H1 (cell line): ENCODE measurements around the gene RXRA. TPM values are rescaled to one million over a fixed set of nuclear protein-coding genes. Genes with fewer than 3 reads are reported as not detected.
A peak's percentile ranks its signal among the peaks of the same experiment; 100 is the strongest.

ENCODE experiments used
- CTCF ChIA-PET: fragments of 300-600 bp; sonication (Branson Sonifier 250); formaldehyde crosslinking; loops from one replicate; lab custom pipeline; 2021; ENCODE audit not compliant: partially characterized antibody; lab: Charles Lee
- POLR2A ChIA-PET: fragments of 300-600 bp; sonication (Branson Sonifier 250); formaldehyde crosslinking; loops from one replicate; lab custom pipeline; 2021; ENCODE audit warnings: inconsistent platforms; ENCODE audit not compliant: partially characterized antibody; lab: Charles Lee
- DNase-seq, 2 experiments: peaks; one replicate each; pipeline versions ENCODE4 v3.0.0 to v3.0.0-alpha.2; 2010 to 2022; ENCODE audit warnings: low spot score in 2 of 2, low read depth in 1 of 2, mixed read lengths in 1 of 2
- FAIRE-seq: peaks from 2 replicates; lab custom pipeline; 2011; peaks lifted over from hg19 to GRCh38; lab: Jason Lieb, UNC
- H2AFZ ChIP-seq: 2 replicates; pipeline ENCODE4 v1.8.1; 2012; ENCODE audit warnings: low read length, inconsistent platforms
- H2AK5ac ChIP-seq: 2 replicates; pipeline ENCODE4 v1.6.1; 2013; ENCODE audit warnings: low read depth, low read length
- H2BK120ac ChIP-seq: replicated peaks from 2 replicates; pipeline ENCODE3; 2013; ENCODE audit warnings: low read depth, low read length, inconsistent platforms
- H2BK12ac ChIP-seq: 2 replicates; pipeline ENCODE4 v1.6.1; 2013; ENCODE audit warnings: low read depth, low read length
- H2BK15ac ChIP-seq: 2 replicates; pipeline ENCODE4 v1.6.1; 2013; ENCODE audit warnings: low read length
- H2BK20ac ChIP-seq: 2 replicates; pipeline ENCODE4 v1.6.1; 2013; ENCODE audit warnings: low read length
- H2BK5ac ChIP-seq: 2 replicates; pipeline ENCODE4 v1.6.1; 2013; ENCODE audit warnings: low read depth, low read length
- H3K14ac ChIP-seq: 2 replicates; pipeline ENCODE4 v1.6.1; 2013; ENCODE audit warnings: inconsistent platforms; ENCODE audit not compliant: insufficient read length
- H3K18ac ChIP-seq: 2 replicates; pipeline ENCODE4 v1.6.1; 2013; ENCODE audit warnings: low read length; ENCODE audit errors: extremely low read depth
- H3K23ac ChIP-seq: 2 replicates; pipeline ENCODE4 v1.6.1; 2013; ENCODE audit warnings: inconsistent platforms; ENCODE audit not compliant: insufficient read length
- H3K23me2 ChIP-seq: 2 replicates; pipeline ENCODE4 v1.6.1; 2013; ENCODE audit warnings: low read depth, low read length
- H3K27ac ChIP-seq: 2 replicates; pipeline ENCODE4 v1.6.1; 2011; ENCODE audit warnings: low read depth, low read length, inconsistent platforms
- H3K27me3 ChIP-seq, 4 experiments: replicated peaks in 1 of 4; 1 replicate in 1 of 4; 2 replicates in 3 of 4; pipeline versions ENCODE4 v1.6.1 to v1.8.1; 2011 to 2013; ENCODE audit warnings: low read length in 3 of 4, mild to moderate bottlenecking in 3 of 4, inconsistent platforms in 2 of 4, mixed read lengths in 2 of 4, moderate library complexity in 1 of 4; ENCODE audit not compliant: control insufficient read depth in 3 of 4, insufficient read depth in 3 of 4; ENCODE audit errors: extremely low read depth in 1 of 4
- H3K36me3 ChIP-seq, 4 experiments: 2 replicates each; pipeline versions ENCODE4 v1.6.1 to v1.8.1; 2011 to 2013; ENCODE audit warnings: mild to moderate bottlenecking in 4 of 4, low read length in 3 of 4, moderate library complexity in 2 of 4, control low read depth in 1 of 4, inconsistent platforms in 1 of 4; ENCODE audit not compliant: insufficient read depth in 4 of 4, control insufficient read depth in 2 of 4
- H3K4ac ChIP-seq: replicated peaks from 2 replicates; pipeline ENCODE3; 2013; ENCODE audit warnings: low read length, low read depth, mixed read lengths, inconsistent platforms; ENCODE audit not compliant: insufficient read length
- H3K4me1 ChIP-seq, 4 experiments: replicated peaks in 1 of 4; 1 replicate in 1 of 4; 2 replicates in 3 of 4; pipeline versions ENCODE4 v1.6.1 to v1.8.1; 2011 to 2013; ENCODE audit warnings: low read length in 3 of 4, inconsistent platforms in 2 of 4, mixed read lengths in 1 of 4; ENCODE audit not compliant: insufficient read depth in 4 of 4, control insufficient read depth in 3 of 4
- H3K4me2 ChIP-seq, 2 experiments: 2 replicates each; pipeline versions ENCODE4 v1.6.1 to v1.8.1; 2011 to 2013; ENCODE audit warnings: low read depth in 2 of 2, low read length in 2 of 2, control low read depth in 1 of 2, inconsistent platforms in 1 of 2, mild to moderate bottlenecking in 1 of 2; ENCODE audit not compliant: insufficient read depth in 1 of 2
- H3K4me3 ChIP-seq, 4 experiments: fragments of 200-600, 300-600 bp in 1 of 4; sonication (generic), shearing (Covaris generic), sonication (Bioruptor Twin) in 1 of 4; 2 replicates each; pipeline versions ENCODE4 v1.5.1 to v1.8.1; 2011 to 2016; ENCODE audit warnings: low read length in 4 of 4, low read depth in 3 of 4, control low read depth in 2 of 4, inconsistent platforms in 2 of 4, mild to moderate bottlenecking in 2 of 4, mixed read lengths in 1 of 4, moderate library complexity in 1 of 4; ENCODE audit not compliant: insufficient read depth in 2 of 4; ENCODE audit errors: extremely low read depth in 1 of 4
- H3K56ac ChIP-seq: replicated peaks from 2 replicates; pipeline ENCODE3; 2013; ENCODE audit warnings: low read depth, mild to moderate bottlenecking, mixed read lengths, low read length, inconsistent platforms; ENCODE audit not compliant: insufficient read length
- H3K79me1 ChIP-seq: 2 replicates; pipeline ENCODE4 v1.6.1; 2013; ENCODE audit warnings: low read depth, low read length, control low read depth
- H3K79me2 ChIP-seq, 2 experiments: 2 replicates each; pipeline versions ENCODE4 v1.6.1 to v1.8.1; 2012 to 2013; ENCODE audit warnings: low read length in 2 of 2, mild to moderate bottlenecking in 2 of 2, inconsistent platforms in 1 of 2; ENCODE audit not compliant: insufficient read depth in 2 of 2, control insufficient read depth in 1 of 2
- H3K9ac ChIP-seq, 4 experiments: replicated peaks in 1 of 4; 1 replicate in 1 of 4; 2 replicates in 3 of 4; pipeline versions ENCODE4 v1.6.1 to v1.8.1; 2011 to 2013; ENCODE audit warnings: low read depth in 3 of 4, low read length in 3 of 4, control low read depth in 2 of 4, mild to moderate bottlenecking in 2 of 4, moderate library complexity in 2 of 4, inconsistent platforms in 1 of 4; ENCODE audit errors: extremely low read depth in 1 of 4
- H3K9me3 ChIP-seq, 2 experiments: 2 replicates each; pipeline versions ENCODE4 v1.6.1 to v1.8.1; 2012 to 2013; ENCODE audit warnings: mild to moderate bottlenecking in 2 of 2, moderate library complexity in 2 of 2, control low read depth in 1 of 2, inconsistent platforms in 1 of 2, low read depth in 1 of 2, low read length in 1 of 2, mixed read lengths in 1 of 2; ENCODE audit not compliant: insufficient read depth in 2 of 2
- H4K20me1 ChIP-seq, 2 experiments: replicated peaks in 1 of 2; 2 replicates each; pipeline versions ENCODE3 to v1.8.1; 2011 to 2013; ENCODE audit warnings: inconsistent platforms in 2 of 2, low read length in 2 of 2, mild to moderate bottlenecking in 1 of 2; ENCODE audit not compliant: insufficient read depth in 2 of 2, control insufficient read depth in 1 of 2
- H4K5ac ChIP-seq: 2 replicates; pipeline ENCODE4 v1.6.1; 2013; ENCODE audit warnings: low read length, low read depth, mixed read lengths, inconsistent platforms; ENCODE audit not compliant: insufficient read length
- H4K8ac ChIP-seq: 2 replicates; pipeline ENCODE4 v1.8.0; 2013; ENCODE audit warnings: mild to moderate bottlenecking, moderate library complexity, low read length, inconsistent platforms; ENCODE audit not compliant: insufficient read depth; ENCODE audit errors: extremely low read depth
- H4K91ac ChIP-seq: replicated peaks from 2 replicates; pipeline ENCODE3; 2013; ENCODE audit warnings: low read length, mixed read lengths, inconsistent platforms; ENCODE audit not compliant: insufficient read length
- CBX8 ChIP-seq: fragments of 300-800, 300-1000 bp; sonication (generic); IDR thresholded peaks from 2 replicates; pipeline ENCODE4 v1.7.1; 2016; ENCODE audit warnings: low read depth, low read length, borderline replicate concordance
- JUND ChIP-seq: IDR thresholded peaks from 2 replicates; pipeline ENCODE4 v1.6.1; 2011; ENCODE audit warnings: mild to moderate bottlenecking, improper control_type of control experiment, low read length
- NRF1 ChIP-seq: IDR thresholded peaks from 2 replicates; pipeline ENCODE4 v1.6.1; 2011; ENCODE audit warnings: mild to moderate bottlenecking, low read depth, low read length, improper control_type of control experiment
- RNF2 ChIP-seq: fragments of 200-900, 300-1000 bp; sonication (generic); IDR thresholded peaks from 2 replicates; pipeline ENCODE4 v1.7.1; 2016; ENCODE audit warnings: borderline replicate concordance, low read depth, mild to moderate bottlenecking, antibody characterized with exemption, low read length; ENCODE audit not compliant: poor library complexity, severe bottlenecking; ENCODE audit errors: missing control alignments
- SIX5 ChIP-seq: IDR thresholded peaks from 2 replicates; pipeline ENCODE4 v1.6.1; 2011; ENCODE audit warnings: mild to moderate bottlenecking, low read depth, low read length
- SP1 ChIP-seq: IDR thresholded peaks from 2 replicates; pipeline ENCODE4 v1.6.1; 2011; ENCODE audit warnings: low read depth, low read length
- SP4 ChIP-seq: IDR thresholded peaks from 2 replicates; pipeline ENCODE4 v1.6.1; 2012; ENCODE audit warnings: low read length, inconsistent platforms
- TCF12 ChIP-seq: IDR thresholded peaks from 2 replicates; pipeline ENCODE4 v1.6.1; 2011; ENCODE audit warnings: low read depth, mild to moderate bottlenecking, low read length
- WGBS, 2 experiments: shearing (Covaris generic) in 1 of 2; methylation state at CpG; one replicate each; pipeline versions ENCODE4 v1.1.6 to v1.1.7; 2013 to 2015; ENCODE audit warnings: low lambda C conversion rate in 2 of 2, mixed read lengths in 2 of 2, inconsistent platforms in 1 of 2, low coverage in 1 of 2, missing lambda C conversion rate in 1 of 2; ENCODE audit not compliant: insufficient replicate concordance in 2 of 2, insufficient coverage in 1 of 2, insufficient read length in 1 of 2; ENCODE audit errors: extremely low coverage in 1 of 2, missing lambda C conversion rate in 1 of 2; 5-methylcytosine and 5-hydroxymethylcytosine counted together
- polyA plus RNA-seq, 7 experiments: library from polyadenylated mRNA; depleted of rRNA in 3 of 7; stranded (reverse) in 5 of 7; unstranded in 2 of 7; fragments of >200 nt in 5 of 7; fragments of 200-250 nt in 2 of 7; gene quantifications; 1 replicate in 5 of 7; 2 replicates in 1 of 7; 4 replicates in 1 of 7; pipeline versions ENCODE4 v1.2.1 to v1.2.3, GENCODE V29; 2011 to 2013; ENCODE audit warnings: missing spikeins in 2 of 7, mixed read lengths in 2 of 7
- total RNA-seq: library from RNA; stranded (reverse); fragmentation: NEBNext Ultra II Directional; extraction: Animal tissue kit (Norgen Biotek cat#: 25700); gene quantifications from 2 replicates; pipeline ENCODE4 v1.2.1, GENCODE V29; 2021
- TF ChIP-seq, protein P1 (sequence below), 3 experiments: IDR thresholded peaks; 1 replicate in 2 of 3; 2 replicates in 1 of 3; pipeline versions ENCODE4 v1.5.1 to v1.6.1; 2011; ENCODE audit warnings: low read length in 3 of 3, mild to moderate bottlenecking in 3 of 3, inconsistent platforms in 2 of 3, low read depth in 1 of 3, moderate library complexity in 1 of 3; ENCODE audit not compliant: insufficient read depth in 1 of 3; ENCODE audit errors: control extremely low read depth in 1 of 3
- TF ChIP-seq, protein P2 (sequence below): IDR thresholded peaks from 2 replicates; pipeline ENCODE4 v1.6.1; 2012; ENCODE audit warnings: inconsistent platforms
- TF ChIP-seq, protein P3 (sequence below): IDR thresholded peaks from 2 replicates; pipeline ENCODE4 v1.6.1; 2012; ENCODE audit warnings: inconsistent platforms

Gene RXRA
- total and polyA plus RNA-seq, 2 of the 8 experiments (the other 6 are each of a cell fraction or from before 2014, with no cell fraction given) = 9.8 to 29.4 TPM

DNA sequence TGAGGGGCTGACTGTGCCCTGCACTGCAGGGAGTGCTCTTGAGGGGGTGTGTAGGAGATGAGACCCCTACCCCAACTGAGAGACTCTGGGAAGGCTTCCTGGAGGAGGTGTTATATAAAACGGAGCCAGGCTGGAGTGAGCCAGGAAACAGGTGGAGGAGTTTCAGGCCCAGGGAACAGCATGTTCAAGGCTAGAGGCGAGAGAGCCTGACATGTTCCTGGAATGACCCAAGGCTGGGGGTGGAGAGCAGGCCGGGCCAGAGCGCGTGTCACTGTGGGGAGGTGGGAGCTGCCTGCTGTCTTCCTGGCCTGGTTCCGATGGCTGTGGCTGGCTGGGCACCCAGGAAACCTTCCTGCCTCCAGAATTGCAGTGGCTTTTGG lies 48.7 kb downstream of the RXRA start:
- ChIA-PET CTCF (interaction anchor here (0.9 to 1.3 kb wide), 2 partner anchors 10 to 204 kb away, joined by 3 to 7 read pairs; no protein-coding TSS in a partner anchor), POLR2A (no interaction called here)
- Histone ChIP-seq H3K4me2 (no peak overlapping the region), H3K79me1 (peaks cover 35% of the 10 kb centered on the region), H2AFZ (no peak overlapping the region), H3K23me2 (no peaks in the 10 kb centered on the region), H4K8ac (no peak overlapping the region), H3K56ac (no peak overlapping the region), H3K27ac (no peak overlapping the region; the same call in 1 of the 2 replicates), H3K23ac (no peak overlapping the region), H2BK15ac (no peak overlapping the region), H3K4me3 (no peak overlapping the region), H3K14ac (no peak overlapping the region), H3K4ac (peak overlapping the region; percentile 77), H3K9me3 (no peaks in the 10 kb centered on the region), H4K5ac (no peak overlapping the region), H2BK20ac (no peak overlapping the region), H2BK5ac (0 out of 2 replicates have a peak overlapping the region, but pooled peaks have one; percentile 56), H3K79me2 (peaks cover 0 to 45% of the 10 kb centered on the region in 2 experiments; a peak in 2 of 4 replicates), H4K20me1 (peaks cover 21 to 26% of the 10 kb centered on the region in 2 experiments), H2AK5ac (no peak overlapping the region), H2BK12ac (no peak overlapping the region), H3K4me1 (peaks cover 0 to 18% (median 9%) of the 10 kb centered on the region in 4 experiments; a peak in 6 of 7 replicates), H3K18ac (no peak overlapping the region), H3K9ac (no peak overlapping the region), H4K91ac (no peak overlapping the region), H3K36me3 (no peaks in the 10 kb centered on the region), H2BK120ac (no peak overlapping the region), H3K27me3 (no peaks in the 10 kb centered on the region)
- no peak for DNase-seq
- WGBS, 2 experiments = 79% methylated on average over 5 of the region's 6 CpGs; no CpG with 5 or more reads in 1 of the 2 experiments
- no peak for FAIRE-seq
- TF ChIP-seq, protein P1, sequence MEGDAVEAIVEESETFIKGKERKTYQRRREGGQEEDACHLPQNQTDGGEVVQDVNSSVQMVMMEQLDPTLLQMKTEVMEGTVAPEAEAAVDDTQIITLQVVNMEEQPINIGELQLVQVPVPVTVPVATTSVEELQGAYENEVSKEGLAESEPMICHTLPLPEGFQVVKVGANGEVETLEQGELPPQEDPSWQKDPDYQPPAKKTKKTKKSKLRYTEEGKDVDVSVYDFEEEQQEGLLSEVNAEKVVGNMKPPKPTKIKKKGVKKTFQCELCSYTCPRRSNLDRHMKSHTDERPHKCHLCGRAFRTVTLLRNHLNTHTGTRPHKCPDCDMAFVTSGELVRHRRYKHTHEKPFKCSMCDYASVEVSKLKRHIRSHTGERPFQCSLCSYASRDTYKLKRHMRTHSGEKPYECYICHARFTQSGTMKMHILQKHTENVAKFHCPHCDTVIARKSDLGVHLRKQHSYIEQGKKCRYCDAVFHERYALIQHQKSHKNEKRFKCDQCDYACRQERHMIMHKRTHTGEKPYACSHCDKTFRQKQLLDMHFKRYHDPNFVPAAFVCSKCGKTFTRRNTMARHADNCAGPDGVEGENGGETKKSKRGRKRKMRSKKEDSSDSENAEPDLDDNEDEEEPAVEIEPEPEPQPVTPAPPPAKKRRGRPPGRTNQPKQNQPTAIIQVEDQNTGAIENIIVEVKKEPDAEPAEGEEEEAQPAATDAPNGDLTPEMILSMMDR (IDR thresholded peaks at IDR 0.05; ENCODE audit: control extremely low read depth in 1 of 3, insufficient read depth in 1 of 3, low read depth in 1 of 3, low read length in 3 of 3) = no peak
- TF ChIP-seq, protein P2, sequence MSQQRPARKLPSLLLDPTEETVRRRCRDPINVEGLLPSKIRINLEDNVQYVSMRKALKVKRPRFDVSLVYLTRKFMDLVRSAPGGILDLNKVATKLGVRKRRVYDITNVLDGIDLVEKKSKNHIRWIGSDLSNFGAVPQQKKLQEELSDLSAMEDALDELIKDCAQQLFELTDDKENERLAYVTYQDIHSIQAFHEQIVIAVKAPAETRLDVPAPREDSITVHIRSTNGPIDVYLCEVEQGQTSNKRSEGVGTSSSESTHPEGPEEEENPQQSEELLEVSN = no peak
- no peak for TF ChIP-seq RNF2
- TF ChIP-seq CBX8 = no peak
- TF ChIP-seq, protein P3, sequence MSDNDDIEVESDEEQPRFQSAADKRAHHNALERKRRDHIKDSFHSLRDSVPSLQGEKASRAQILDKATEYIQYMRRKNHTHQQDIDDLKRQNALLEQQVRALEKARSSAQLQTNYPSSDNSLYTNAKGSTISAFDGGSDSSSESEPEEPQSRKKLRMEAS = no peak
- TF ChIP-seq JUND = no peak
- TF ChIP-seq NRF1 = no peak
- TF ChIP-seq TCF12 = no peak
- no peak for TF ChIP-seq SP4
- no peak for TF ChIP-seq SP1
- no peak for TF ChIP-seq SIX5
